Head of caudate nucleus (tissue), 42 donors: ENCODE data around the gene RIOX2.
A peak's percentile ranks its signal among the peaks of the same experiment; 100 is the strongest.
"Not testable (repeated sequence)": the region's sequence is repeated elsewhere in the genome, so short reads cannot be mapped to it uniquely, and the experiment has no call there.

Experiments used
- DNase-seq, 42 donors: peaks; one replicate each; pipeline versions ENCODE4 v3.0.0 to v3.0.0-alpha.2; 2020 to 2021; ENCODE audit warnings: mixed read lengths in 7 of 42
- intact Hi-C: fragments of 100-400 bp; cut with DNase I; formaldehyde crosslinking; loops from one replicate; pipeline ENCODE4 v1.15.0; 2022

RIOX2 gene

DNA sequence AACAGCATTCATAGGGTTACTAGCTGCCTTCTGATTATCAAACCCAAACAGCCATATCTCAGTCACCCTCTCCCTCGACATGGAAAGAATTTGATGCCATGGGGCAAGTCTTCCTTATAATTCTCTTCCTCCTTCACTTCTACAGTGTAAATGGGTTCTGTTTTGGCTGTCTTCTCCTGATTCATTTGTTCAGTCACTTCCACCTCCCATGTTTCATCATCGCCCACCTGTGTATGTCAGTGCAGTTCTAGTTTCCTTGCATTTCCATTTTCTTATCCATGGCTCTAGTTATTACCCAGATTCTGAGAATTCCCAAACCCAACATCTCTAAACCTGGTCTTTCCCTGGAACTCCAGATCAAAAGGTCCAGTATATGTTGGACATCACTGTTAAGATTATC is 41.0 kb downstream of the RIOX2 start:
- intact Hi-C loops = no loop called here
- DNase-seq = peak in 9 of 42 donors; percentile 20 to 59 (median 35)

DNA sequence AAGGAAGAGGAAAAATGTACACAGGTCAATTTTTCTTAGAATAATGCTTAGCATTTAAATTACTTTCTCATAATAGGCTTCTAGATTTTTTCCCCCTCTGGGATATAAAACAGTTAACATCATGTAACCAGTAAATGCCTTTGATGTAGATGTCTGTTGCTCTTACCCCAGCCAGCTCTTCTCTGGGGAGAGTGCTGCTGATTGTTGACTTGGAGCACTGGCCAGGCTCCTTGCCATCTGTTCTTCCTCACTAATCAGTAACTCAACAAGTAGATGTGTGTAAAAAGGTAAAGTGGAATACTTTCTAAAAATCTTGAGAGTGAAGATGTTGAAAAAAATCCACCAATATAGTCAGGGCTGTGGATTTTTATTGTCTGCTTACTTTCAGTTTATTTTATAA is 42.2 kb downstream of the RIOX2 start:
- intact Hi-C loops = no loop called here
- DNase-seq = no peak

DNA sequence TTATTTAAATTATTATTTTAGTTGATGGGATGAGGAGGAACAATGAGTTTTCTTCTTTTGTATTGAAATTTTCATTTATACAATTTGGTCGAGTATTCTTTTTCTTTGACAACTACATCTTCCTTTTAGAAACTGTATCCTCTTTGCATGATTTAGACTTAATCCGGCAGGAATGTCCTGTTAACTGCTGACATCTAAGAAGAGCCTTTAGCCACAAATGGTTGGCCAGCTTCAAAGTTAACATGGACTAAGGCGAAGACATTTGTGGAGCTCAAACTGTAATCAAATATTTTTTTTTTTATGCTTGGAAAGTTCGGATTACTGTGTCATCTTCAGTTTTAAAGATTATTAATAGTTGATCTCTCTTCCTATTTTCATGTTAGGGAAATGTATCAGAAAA is 43.2 kb downstream of the RIOX2 start:
- intact Hi-C loops = no loop called here
- DNase-seq = no peak

DNA sequence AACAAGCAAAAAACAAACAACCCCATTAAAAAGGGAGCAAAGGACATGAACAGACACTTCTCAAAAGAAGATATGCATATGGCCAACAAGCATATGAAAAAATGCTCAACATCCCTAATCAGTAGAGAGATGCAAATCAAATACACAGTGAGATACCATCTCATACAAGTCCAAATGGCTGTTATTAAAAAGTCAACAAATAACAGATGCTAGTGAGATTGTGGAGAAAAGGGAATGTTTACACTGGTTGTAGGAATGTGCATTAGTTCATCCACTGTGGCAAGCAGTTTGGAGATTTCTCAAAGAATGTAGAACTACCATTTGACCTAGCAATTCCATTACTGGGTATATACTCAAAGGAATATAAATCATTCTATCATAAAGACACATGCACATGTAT is 44.5 kb downstream of the RIOX2 start:
- no peak for DNase-seq
- intact Hi-C loops = no loop called here

DNA sequence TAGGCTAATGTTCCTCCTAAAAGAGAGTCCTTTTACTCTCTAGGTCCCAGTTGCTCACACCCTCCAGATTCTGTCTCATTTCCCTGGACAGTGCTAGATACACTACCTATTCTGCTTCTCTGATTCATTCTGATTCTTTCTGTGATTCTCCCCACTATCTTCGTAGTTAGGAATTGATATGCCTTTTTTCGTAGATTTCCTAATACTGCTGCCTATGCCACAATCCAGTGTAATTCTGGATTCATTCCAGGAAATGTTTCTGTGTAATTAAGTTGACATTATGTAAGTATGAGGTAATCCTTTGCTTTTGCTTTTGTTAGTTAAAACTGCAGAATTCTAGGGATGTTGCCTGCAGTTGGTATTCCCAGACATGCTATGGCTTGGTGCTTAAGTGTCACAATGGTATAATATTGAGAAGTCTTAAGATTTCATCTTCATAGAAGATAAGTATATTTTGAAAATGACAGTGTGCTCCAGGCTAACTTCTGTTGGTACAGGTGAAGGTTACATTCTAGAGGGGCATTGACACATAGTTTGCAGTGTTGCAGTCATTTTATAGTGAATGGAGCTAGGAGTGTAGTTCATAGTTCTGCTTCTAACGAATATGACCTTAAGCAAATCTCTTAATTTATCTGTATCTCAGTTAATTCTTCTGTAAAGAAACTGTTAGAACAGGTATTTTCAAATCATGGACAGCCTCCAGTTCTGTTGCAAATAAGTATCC is 54.3 kb downstream of the RIOX2 start:
- intact Hi-C loops = no loop called here
- DNase-seq = no peak

DNA sequence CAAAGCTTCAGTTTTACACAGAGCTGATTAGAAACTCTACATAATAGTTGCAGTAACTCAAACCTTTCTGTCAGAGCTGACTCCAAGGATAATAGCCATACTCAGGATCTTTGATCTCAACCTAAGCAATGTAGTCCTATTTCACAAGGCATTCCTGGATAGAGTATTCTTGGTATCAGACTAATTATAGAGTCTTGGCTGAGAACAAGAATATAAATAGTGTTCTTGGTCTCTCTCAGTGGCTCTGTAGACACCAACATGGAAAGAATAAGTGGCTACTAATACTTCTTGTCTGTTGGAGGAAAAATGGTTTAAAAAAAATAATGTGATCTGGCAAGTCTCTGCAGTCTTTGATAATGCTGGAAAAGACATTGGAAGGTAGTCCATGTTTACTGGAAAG is 55.7 kb downstream of the RIOX2 start:
- intact Hi-C loops = no loop called here
- no peak for DNase-seq

DNA sequence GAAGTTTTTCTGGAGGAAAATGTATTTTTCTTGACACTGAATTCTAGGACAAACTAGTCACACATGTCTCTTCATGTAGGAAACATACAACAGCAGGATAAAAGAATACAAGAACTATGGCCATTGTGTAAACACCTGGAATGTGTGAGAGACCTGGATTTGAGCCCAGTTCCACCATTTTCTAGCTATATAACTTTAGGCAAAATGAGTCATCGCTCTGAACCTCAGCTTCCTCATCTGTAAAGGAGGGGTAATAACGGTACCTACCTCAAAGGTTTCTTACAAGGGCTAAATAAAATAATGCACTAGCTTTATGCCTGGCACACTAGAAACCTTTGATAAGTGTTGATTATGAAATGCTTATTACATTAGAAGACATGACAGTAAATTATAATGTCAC is 57.8 kb downstream of the RIOX2 start:
- intact Hi-C loops = no loop called here
- DNase-seq = no peak

DNA sequence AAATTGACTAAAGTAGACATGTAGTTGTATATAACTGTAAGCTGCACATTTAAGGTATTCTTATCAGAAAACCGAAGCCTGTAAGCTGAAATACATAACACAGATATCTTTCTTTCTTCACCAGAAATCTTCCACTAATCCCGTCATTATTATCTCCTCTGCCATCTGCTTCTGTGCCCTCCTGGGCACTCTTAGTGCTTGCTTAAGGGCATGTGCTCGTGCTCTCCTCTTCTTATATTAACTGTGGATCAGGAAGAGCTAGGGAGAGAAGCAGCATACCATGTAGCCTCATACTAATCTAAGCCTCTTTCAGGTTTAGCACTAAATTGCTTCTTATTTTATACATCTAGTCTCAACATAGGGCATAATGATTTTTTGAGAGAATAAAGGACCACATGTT is 60.8 kb downstream of the RIOX2 start:
- no peak for DNase-seq
- intact Hi-C loops = no loop called here

DNA sequence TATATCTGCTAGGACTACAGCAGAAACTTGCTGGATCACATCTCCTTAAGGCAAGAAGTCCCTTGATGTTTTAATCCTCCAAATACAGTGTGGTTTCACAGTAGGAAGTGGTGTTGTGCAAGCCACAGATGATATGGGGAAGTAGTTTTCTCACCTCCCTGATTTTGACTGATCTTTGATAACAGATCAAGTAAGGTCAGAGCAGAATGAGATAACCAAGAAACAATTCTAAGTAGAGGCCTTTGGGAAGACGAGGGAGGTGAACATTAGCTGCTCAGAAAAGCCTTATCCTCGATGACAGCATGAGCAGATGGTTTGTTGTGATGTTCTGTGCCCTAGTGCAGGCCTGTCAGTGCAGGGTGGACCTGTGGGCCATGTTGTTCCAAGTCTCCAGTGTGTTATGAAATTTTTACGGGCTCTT is 61.3 kb downstream of the RIOX2 start:
- intact Hi-C loops = no loop called here
- DNase-seq = no peak

DNA sequence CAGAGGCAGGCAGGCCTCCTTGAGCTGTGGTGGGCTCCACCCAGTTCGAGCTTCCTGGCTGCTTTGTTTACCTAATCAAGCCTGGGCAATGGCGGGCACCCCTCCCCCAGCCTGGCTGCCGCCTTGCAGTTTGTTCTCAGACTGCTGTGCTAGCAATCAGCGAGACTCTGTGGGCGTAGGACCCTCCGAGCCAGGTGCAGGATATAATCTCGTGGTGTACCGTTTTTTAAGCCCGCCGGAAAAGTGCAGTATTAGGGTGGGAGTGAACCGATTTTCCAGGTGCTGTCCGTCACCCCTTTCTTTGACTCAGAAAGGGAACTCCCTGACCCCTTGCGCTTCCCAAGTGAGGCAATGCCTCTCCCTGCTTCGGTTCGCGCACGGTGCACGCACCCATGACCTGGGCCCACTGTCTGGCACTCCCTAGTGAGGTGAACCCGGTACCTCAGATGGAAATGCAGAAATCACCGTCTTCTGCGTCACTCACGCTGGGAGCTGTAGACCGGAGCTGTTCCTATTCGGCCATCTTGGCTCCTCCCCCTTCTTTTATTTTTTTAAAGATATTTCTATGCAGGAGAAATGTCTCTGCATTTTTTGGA is 61.9 kb downstream of the RIOX2 start:
- DNase-seq, intact Hi-C loops: not testable (repeated sequence)

DNA sequence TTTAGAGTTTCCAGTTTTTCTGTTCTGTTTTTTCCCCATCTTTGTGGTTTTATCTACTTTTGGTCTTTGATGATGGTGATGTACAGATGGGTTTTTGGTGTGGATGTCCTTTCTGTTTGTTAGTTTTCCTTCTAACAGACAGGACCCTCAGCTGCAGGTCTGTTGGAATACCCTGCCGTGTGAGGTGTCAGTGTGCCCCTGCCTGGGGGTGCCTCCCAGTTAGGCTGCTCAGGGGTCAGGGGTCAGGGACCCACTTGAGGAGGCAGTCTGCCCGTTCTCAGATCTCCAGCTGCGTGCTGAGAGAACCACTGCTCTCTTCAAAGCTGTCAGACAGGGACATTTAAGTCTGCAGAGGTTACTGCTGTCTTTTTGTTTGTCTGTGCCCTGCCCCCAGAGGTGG is 62.4 kb downstream of the RIOX2 start:
- DNase-seq, intact Hi-C loops: not testable (repeated sequence)

DNA sequence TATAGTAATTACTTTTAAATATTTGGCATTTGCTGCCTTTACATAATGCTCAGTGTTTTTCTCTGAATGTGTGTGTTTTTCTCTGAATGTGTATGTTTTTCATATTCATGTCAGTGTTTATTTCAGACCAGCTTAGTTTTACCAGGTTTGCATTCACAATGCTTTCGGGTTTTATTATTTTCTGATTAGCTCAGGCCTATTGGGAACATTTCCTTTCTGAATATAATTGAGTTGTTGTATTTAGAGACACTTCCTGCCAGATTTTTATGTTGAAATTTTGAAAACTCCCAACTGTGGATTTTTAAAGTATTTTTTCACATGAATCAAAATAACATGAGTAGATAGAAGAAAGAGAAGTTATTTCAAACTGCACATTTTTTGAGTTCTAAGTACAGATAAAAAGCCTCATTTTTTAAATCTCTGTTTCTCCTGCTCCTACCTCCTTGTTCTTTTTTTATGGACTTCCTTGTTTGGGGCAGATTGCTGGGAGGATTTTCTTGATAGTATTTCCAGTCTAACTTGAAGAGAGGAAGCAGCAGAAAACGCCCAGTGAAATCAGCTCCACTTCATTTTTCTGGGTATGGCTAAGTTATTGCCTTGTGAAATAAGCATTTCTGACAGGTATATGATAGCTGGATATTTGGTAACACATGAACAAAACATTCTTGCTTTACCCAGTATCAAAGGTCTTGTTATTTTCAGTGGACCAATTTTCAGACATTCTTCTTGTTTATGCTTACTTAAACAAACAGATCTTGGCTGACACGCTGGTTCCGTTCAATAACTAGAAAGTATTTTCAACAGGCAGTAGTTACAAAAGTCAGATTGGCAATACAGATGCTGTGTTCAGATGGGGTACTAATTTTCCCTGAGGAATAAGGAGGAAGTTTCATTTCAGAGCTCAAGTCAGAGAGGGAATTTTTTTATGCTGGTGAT is 70.7 kb downstream of the RIOX2 start:
- intact Hi-C loops = no loop called here
- DNase-seq = no peak

DNA sequence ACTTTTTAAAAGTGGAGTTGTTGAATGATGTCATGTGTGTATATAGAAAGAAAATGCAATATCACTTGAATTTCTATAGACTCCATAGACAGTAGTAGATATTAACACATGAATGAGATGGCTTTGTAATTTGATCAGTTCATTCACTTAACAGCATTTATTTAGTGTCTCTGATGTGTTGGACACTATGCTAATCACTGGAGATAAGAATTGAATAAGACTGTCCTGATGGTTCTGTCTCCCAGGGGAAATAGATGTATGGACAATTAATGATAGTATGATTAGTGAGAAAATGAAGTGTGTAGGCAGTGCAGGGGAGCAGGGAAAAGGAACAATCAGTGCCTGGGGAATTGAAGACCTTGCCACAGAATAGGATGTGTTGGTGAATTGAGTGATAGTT is 72.9 kb downstream of the RIOX2 start:
- no peak for DNase-seq
- intact Hi-C loops = no loop called here

DNA sequence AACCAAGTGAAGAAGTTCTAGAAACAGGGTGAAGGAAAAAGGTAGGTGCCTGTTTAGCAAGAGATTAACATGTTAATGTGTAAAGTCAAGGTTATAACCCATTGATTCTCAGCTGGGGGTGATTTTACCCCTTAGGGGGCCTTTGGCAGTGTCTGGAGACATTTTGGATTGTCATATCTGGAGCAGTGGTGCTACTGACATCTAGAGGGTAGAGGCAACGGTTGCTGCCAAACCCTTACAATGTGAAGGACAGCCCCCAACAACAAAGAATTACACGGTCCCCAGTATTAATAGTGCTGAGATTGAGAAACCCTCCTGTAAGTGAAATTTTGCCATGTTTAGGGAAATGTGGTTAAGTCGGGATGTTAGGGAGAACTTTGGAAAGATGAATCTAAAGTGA is 75.7 kb downstream of the RIOX2 start:
- DNase-seq = no peak
- intact Hi-C loops = no loop called here

DNA sequence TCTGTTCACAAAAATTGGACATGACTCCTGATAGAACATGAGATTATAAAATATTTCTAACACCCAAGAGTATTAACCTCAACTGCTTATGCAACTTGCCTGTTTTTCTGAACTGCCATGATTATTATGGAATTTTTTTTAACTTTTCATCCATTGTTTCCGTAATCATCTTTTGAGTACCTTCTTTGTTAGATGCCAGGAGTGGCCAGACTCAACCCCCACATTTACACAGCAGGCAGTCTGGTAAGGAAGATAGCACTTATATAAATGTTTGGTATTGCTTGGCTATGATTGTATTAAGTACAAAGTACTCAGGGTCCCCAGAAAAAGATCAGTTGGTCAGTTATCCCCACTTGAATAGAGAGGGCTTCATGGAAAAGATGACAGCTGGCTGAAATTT is 76.1 kb downstream of the RIOX2 start:
- DNase-seq = no peak
- intact Hi-C loops = no loop called here

DNA sequence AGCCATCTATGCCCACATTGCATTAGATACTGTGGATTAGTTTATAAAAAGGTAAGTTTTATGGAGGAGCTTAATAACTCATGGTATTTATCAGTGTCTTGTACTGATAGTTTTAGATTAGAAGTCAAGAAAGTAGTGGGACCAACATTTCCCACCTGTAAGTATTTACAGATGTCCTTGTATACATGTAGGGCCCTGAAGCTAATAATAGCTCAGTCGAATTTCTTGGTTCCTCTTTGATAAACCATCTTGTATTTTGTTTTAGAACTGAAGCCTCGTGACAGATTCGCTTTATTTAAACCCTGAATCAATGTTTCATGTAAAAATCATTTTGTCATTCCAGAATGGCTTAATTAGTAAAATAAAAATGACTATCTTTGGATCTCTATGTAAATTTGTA is 77.0 kb downstream of the RIOX2 start:
- intact Hi-C loops = no loop called here
- DNase-seq = no peak

DNA sequence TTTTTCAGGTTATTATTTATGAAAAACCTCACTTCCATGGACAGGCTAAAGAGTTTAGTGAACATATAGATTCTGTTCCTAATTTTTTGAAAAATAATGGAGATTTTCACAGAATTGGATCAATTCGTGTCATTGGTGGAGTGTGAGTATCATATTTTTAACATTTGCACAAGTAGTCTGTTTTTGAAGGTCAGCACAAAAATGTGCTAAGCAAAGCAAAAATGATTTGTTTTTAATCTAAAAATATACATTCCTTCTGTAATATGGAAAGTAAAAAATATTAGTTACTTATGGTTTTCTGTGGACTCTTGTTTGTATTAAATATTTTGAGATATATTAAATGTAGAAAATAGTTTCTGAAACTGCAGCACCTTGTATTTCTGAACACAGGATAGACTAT is 79.4 kb downstream of the RIOX2 start:
- no peak for DNase-seq
- intact Hi-C loops = no loop called here
